ENCODE measurements around the gene TMEM126A.
A peak's percentile ranks its signal among the peaks of the same experiment; 100 is the strongest.

The TMEM126A gene

GRCh38 chr11:85685125-85685819, 37.5 kb downstream of the TMEM126A start:
- TF ChIP-seq ISL1 (CRISPR knock-in tag; IDR thresholded peaks at IDR 0.05) (no peak), CSRNP3 (CRISPR knock-in tag; IDR thresholded peaks at IDR 0.05) (no peak), ZNF8 (CRISPR knock-in tag; IDR thresholded peaks at IDR 0.05) (no peak), PPARA (CRISPR knock-in tag; IDR thresholded peaks at IDR 0.05; ENCODE audit: borderline replicate concordance) (no peak), TCF4 (CRISPR knock-in tag; IDR thresholded peaks at IDR 0.05; ENCODE audit: borderline replicate concordance) (no peak), OSR1 (CRISPR knock-in tag; IDR thresholded peaks at IDR 0.05) (no peak), ARNTL (CRISPR knock-in tag; IDR thresholded peaks at IDR 0.05; ENCODE audit: borderline replicate concordance, low read depth) (no peak), ESRRG (CRISPR knock-in tag; IDR thresholded peaks at IDR 0.05) (no peak)
- TF ChIP-seq, protein P1, sequence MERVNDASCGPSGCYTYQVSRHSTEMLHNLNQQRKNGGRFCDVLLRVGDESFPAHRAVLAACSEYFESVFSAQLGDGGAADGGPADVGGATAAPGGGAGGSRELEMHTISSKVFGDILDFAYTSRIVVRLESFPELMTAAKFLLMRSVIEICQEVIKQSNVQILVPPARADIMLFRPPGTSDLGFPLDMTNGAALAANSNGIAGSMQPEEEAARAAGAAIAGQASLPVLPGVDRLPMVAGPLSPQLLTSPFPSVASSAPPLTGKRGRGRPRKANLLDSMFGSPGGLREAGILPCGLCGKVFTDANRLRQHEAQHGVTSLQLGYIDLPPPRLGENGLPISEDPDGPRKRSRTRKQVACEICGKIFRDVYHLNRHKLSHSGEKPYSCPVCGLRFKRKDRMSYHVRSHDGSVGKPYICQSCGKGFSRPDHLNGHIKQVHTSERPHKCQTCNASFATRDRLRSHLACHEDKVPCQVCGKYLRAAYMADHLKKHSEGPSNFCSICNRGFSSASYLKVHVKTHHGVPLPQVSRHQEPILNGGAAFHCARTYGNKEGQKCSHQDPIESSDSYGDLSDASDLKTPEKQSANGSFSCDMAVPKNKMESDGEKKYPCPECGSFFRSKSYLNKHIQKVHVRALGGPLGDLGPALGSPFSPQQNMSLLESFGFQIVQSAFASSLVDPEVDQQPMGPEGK (CRISPR knock-in tag; IDR thresholded peaks at IDR 0.05; ENCODE audit: borderline replicate concordance), result no peak
- TF ChIP-seq, protein P2, sequence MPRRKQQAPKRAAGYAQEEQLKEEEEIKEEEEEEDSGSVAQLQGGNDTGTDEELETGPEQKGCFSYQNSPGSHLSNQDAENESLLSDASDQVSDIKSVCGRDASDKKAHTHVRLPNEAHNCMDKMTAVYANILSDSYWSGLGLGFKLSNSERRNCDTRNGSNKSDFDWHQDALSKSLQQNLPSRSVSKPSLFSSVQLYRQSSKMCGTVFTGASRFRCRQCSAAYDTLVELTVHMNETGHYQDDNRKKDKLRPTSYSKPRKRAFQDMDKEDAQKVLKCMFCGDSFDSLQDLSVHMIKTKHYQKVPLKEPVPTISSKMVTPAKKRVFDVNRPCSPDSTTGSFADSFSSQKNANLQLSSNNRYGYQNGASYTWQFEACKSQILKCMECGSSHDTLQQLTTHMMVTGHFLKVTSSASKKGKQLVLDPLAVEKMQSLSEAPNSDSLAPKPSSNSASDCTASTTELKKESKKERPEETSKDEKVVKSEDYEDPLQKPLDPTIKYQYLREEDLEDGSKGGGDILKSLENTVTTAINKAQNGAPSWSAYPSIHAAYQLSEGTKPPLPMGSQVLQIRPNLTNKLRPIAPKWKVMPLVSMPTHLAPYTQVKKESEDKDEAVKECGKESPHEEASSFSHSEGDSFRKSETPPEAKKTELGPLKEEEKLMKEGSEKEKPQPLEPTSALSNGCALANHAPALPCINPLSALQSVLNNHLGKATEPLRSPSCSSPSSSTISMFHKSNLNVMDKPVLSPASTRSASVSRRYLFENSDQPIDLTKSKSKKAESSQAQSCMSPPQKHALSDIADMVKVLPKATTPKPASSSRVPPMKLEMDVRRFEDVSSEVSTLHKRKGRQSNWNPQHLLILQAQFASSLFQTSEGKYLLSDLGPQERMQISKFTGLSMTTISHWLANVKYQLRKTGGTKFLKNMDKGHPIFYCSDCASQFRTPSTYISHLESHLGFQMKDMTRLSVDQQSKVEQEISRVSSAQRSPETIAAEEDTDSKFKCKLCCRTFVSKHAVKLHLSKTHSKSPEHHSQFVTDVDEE (CRISPR knock-in tag; IDR thresholded peaks at IDR 0.05), result no peak
- ATAC-seq, result peak; percentile 11

GRCh38 chr11:85685820-85686459, 38.2 kb downstream of the TMEM126A start, which contains the start of gene CCDC89:
Gene CCDC89, minus strand, starts transcription at chr11:85686195. Its CDS starts 65 bp downstream, at chr11:85686130.
- TF ChIP-seq TCF4 (CRISPR knock-in tag; IDR thresholded peaks at IDR 0.05; ENCODE audit: borderline replicate concordance) (no peak), OSR1 (CRISPR knock-in tag; IDR thresholded peaks at IDR 0.05) (no peak), CSRNP3 (CRISPR knock-in tag; IDR thresholded peaks at IDR 0.05) (no peak), ESRRG (CRISPR knock-in tag; IDR thresholded peaks at IDR 0.05) (no peak), PPARA (CRISPR knock-in tag; IDR thresholded peaks at IDR 0.05; ENCODE audit: borderline replicate concordance) (no peak), ZC3H10 (CRISPR knock-in tag; IDR thresholded peaks at IDR 0.05) (no peak), POU6F1 (CRISPR knock-in tag; IDR thresholded peaks at IDR 0.05; ENCODE audit: borderline replicate concordance, low read depth) (no peak), GLIS3 (CRISPR knock-in tag; IDR thresholded peaks at IDR 0.05) (no peak), ARNTL (CRISPR knock-in tag; IDR thresholded peaks at IDR 0.05; ENCODE audit: borderline replicate concordance, low read depth) (no peak), RARB (CRISPR knock-in tag; IDR thresholded peaks at IDR 0.05) (no peak), ZNF8 (CRISPR knock-in tag; IDR thresholded peaks at IDR 0.05) (no peak), ZFP3 (CRISPR knock-in tag; IDR thresholded peaks at IDR 0.05) (no peak)
- peak; percentile 95 for ATAC-seq

GRCh38 chr11:85694385-85694980, 46.7 kb downstream of the TMEM126A start:
- peak; percentile 88 for ATAC-seq
- no peak for TF ChIP-seq TCF4 (CRISPR knock-in tag; IDR thresholded peaks at IDR 0.05; ENCODE audit: borderline replicate concordance)
- TF ChIP-seq ARNTL (CRISPR knock-in tag; IDR thresholded peaks at IDR 0.05; ENCODE audit: borderline replicate concordance, low read depth), result no peak
- no peak for TF ChIP-seq ZFP3 (CRISPR knock-in tag; IDR thresholded peaks at IDR 0.05)
- TF ChIP-seq, protein P1 (CRISPR knock-in tag; IDR thresholded peaks at IDR 0.05; ENCODE audit: borderline replicate concordance), result no peak
- TF ChIP-seq ISL1 (CRISPR knock-in tag; IDR thresholded peaks at IDR 0.05), result no peak
- TF ChIP-seq TOX (CRISPR knock-in tag; IDR thresholded peaks at IDR 0.05; ENCODE audit: borderline replicate concordance), result no peak
- TF ChIP-seq ESRRG (CRISPR knock-in tag; IDR thresholded peaks at IDR 0.05), result no peak
- TF ChIP-seq, protein P3, sequence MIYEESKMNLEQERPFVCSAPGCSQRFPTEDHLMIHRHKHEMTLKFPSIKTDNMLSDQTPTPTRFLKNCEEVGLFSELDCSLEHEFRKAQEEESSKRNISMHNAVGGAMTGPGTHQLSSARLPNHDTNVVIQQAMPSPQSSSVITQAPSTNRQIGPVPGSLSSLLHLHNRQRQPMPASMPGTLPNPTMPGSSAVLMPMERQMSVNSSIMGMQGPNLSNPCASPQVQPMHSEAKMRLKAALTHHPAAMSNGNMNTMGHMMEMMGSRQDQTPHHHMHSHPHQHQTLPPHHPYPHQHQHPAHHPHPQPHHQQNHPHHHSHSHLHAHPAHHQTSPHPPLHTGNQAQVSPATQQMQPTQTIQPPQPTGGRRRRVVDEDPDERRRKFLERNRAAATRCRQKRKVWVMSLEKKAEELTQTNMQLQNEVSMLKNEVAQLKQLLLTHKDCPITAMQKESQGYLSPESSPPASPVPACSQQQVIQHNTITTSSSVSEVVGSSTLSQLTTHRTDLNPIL (CRISPR knock-in tag; IDR thresholded peaks at IDR 0.05; ENCODE audit: low read depth), result no peak
- TF ChIP-seq SNAI2 (CRISPR knock-in tag; IDR thresholded peaks at IDR 0.05), result no peak
